BE2C (cell line): Measurements from ENCODE around the gene C18orf32.
A peak's percentile ranks its signal among the peaks of the same experiment; 100 is the strongest.
"Not testable (repeated sequence)": the region's sequence is repeated elsewhere in the genome, so short reads cannot be mapped to it uniquely, and the experiment has no call there.

Source experiments
- DNase-seq: peaks from one replicate; pipeline ENCODE4 v3.0.0-alpha.2; 2020
- H3K27me3 ChIP-seq: fragments of 250-450 bp; sonication (Bioruptor Pico); 2 replicates; pipeline ENCODE4 v1.5.1; 2020; ENCODE audit warnings: mild to moderate bottlenecking
- H3K36me3 ChIP-seq: fragments of 250-450 bp; sonication (Bioruptor Pico); 2 replicates; pipeline ENCODE4 v1.5.1; 2020; ENCODE audit warnings: mild to moderate bottlenecking
- H3K4me1 ChIP-seq: fragments of 250-450 bp; sonication (Bioruptor Pico); 2 replicates; pipeline ENCODE4 v1.5.1; 2020
- H3K4me3 ChIP-seq: 2 replicates; pipeline ENCODE4 v1.5.1; 2011; ENCODE audit warnings: low read depth, low read length
- H3K9me3 ChIP-seq: fragments of 250-450 bp; sonication (Bioruptor Pico); 2 replicates; pipeline ENCODE4 v1.5.1; 2020
- TF ChIP-seq, protein P1 (sequence below): IDR thresholded peaks from 2 replicates; pipeline ENCODE4 v1.5.1; 2012; ENCODE audit warnings: mild to moderate bottlenecking, low read depth, low read length

Gene C18orf32

DNA sequence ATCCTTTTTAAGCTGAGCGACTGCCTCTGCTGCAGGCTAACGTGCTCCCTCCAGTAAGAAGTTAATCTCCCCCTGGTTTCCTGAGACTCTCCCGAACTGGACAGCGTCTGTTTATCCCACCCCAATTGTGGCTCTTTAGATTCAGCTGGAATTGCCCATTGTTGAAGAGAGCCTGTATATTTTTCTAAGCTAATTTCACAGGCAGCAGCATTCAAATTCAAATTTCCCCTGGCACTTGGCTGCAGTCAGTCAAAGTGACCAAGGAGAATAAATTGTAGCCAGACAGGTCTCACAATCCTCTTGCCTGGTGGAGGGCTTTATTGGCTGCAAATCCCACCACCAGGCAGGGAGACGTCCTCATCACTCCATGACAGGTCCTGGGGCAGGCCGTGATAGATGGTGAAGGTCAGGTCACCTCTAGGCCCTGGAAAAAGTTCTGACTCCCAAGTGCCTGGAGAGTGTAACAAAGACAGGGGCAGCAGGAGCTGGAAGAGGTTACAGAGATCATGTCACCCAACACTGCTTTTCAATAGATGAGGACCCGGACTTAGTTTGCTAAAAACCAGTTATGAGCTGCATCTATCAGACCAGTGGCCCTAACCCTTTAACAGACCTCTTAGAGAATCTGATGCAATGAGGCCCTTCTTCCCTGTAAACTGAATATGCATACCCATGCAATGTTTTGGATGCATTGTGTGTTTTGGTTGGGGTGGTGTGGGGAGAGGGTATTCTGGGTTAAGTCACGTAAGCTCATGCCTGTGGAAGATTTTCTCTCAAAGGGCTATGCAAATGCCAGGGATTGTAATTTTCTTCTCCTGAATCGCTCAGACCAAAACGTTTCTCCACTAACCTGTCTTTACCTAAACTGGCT, 32.3 kb upstream of the C18orf32 start:
- H3K9me3 ChIP-seq, result no peaks in the 10 kb centered on the region
- no peak overlapping the region for H3K4me3 ChIP-seq
- no peak for DNase-seq
- TF ChIP-seq, protein P1, sequence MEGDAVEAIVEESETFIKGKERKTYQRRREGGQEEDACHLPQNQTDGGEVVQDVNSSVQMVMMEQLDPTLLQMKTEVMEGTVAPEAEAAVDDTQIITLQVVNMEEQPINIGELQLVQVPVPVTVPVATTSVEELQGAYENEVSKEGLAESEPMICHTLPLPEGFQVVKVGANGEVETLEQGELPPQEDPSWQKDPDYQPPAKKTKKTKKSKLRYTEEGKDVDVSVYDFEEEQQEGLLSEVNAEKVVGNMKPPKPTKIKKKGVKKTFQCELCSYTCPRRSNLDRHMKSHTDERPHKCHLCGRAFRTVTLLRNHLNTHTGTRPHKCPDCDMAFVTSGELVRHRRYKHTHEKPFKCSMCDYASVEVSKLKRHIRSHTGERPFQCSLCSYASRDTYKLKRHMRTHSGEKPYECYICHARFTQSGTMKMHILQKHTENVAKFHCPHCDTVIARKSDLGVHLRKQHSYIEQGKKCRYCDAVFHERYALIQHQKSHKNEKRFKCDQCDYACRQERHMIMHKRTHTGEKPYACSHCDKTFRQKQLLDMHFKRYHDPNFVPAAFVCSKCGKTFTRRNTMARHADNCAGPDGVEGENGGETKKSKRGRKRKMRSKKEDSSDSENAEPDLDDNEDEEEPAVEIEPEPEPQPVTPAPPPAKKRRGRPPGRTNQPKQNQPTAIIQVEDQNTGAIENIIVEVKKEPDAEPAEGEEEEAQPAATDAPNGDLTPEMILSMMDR, result no peak
- no peaks in the 10 kb centered on the region for H3K36me3 ChIP-seq
- no peaks in the 10 kb centered on the region for H3K27me3 ChIP-seq
- H3K4me1 ChIP-seq, result no peaks in the 10 kb centered on the region

DNA sequence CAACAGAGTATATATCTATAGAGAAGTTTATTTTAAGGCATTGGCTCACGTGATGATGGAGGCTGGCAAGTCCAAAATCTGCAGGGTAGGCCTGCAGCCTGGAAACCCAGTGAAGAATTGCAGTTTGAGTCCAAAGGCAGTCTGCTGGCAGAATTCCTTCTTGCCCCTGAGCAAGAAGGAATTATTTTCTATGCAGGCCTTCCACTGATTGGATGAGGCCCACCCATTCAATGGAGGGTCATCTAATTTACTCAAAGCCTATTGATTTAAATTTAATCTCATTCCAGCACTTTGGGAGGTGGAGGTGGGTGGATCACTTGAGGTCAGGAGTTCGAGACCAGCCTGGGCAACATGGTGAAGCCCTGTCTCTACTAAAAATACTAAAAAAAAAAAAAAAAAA, 30.4 kb upstream of the C18orf32 start:
- Histone ChIP-seq H3K9me3 (no peaks in the 10 kb centered on the region), H3K27me3 (no peaks in the 10 kb centered on the region), H3K4me1 (no peaks in the 10 kb centered on the region), H3K4me3 (no peak overlapping the region), H3K36me3 (no peaks in the 10 kb centered on the region)
- TF ChIP-seq, protein P1, result no peak
- DNase-seq, result no peak

- no peak overlapping the region for H3K4me3 ChIP-seq
- no peak for DNase-seq
- no peaks in the 10 kb centered on the region for H3K27me3 ChIP-seq
- no peaks in the 10 kb centered on the region for H3K9me3 ChIP-seq
- TF ChIP-seq, protein P1, result no peak
- no peaks in the 10 kb centered on the region for H3K36me3 ChIP-seq
- no peaks in the 10 kb centered on the region for H3K4me1 ChIP-seq
These were observed 28.5 kb upstream of the C18orf32 start for GRCh38 chr18:49515516-49515915.

GRCh38 chr18:49515003-49515402, 28.0 kb upstream of the C18orf32 start:
- not testable (repeated sequence) for H3K27me3 ChIP-seq, H3K4me1 ChIP-seq, H3K9me3 ChIP-seq, H3K4me3 ChIP-seq, H3K36me3 ChIP-seq, DNase-seq

DNA sequence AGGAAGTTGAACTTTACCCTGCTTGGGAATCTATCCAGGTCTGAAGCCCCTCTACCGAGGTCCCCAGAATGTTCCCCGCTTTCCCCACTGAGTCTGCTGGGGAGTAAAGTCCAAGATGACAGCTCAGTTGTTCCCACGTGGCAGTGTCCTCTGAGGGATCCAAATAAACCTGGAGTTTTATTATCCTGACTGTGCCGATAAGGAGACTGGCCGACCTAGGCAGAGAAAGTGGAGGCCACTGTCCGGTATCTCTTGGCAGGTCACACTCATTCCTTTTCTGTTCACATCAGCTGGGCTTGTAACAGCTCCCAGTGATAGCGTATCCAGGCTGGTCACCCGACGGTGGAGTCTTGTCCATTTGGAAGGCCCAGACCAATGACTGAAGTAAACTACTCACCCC, 27.5 kb upstream of the C18orf32 start:
- no peaks in the 10 kb centered on the region for H3K9me3 ChIP-seq
- no peak for DNase-seq
- H3K4me3 ChIP-seq, result no peak overlapping the region
- no peaks in the 10 kb centered on the region for H3K36me3 ChIP-seq
- H3K4me1 ChIP-seq, result no peaks in the 10 kb centered on the region
- TF ChIP-seq, protein P1, result no peak
- no peaks in the 10 kb centered on the region for H3K27me3 ChIP-seq

DNA sequence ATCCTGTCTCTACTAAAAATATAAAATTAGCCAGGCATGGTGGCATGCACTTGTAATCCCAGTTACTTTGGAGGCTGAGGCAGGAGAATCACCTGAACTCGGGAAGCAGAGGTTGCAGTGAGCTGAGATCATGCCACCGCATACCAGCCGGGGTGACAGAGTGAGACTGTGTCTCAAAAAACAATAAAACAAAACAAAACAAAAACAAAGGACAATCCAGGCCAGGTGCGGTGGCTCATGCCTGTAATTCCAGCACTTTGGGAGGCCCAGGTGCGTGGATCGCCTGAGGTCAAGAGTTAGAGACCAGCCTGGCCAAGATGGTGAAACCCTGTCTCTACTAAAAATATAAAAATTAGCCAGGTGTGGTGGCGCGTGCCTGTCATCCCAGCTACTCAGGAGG, 25.8 kb upstream of the C18orf32 start:
- not testable (repeated sequence) for H3K36me3 ChIP-seq, H3K27me3 ChIP-seq, H3K4me3 ChIP-seq, DNase-seq, H3K9me3 ChIP-seq, H3K4me1 ChIP-seq

DNA sequence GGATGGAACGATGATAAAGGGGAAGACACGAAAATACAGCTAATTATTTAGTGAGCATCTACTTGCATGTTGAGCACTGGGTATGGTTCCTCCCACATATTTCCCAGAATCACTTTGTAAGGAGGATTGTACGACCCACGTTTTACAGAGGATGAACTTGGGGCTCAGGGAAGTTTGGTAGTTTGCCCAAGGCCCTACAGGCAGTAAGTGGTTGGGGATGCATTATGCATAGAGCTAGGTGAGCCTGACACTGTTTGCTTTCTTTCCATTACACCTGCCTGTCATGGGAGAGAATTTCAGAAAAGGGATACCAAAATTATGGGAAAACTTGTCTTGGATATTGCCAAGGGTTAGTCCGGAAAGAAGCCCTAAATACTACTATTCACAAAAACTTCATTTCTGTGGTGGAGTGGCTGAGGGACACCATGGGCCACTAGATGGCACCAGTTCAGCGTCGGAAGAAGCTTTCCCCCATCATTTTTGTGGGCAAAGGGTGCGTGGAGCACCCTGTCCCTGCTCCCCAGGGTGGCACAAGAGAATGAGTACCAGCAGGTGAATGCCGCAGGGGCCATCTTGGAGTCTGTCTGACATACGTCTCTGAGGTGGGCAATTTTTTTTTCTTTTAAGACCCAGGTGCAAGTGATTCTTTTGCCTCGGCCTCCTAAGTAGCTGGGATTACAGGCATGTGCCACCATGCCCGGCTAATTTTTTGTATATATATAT, 23.5 kb upstream of the C18orf32 start:
- no peaks in the 10 kb centered on the region for H3K27me3 ChIP-seq
- H3K4me1 ChIP-seq, result no peaks in the 10 kb centered on the region
- TF ChIP-seq, protein P1, result peak; percentile 81
- no peak overlapping the region for H3K4me3 ChIP-seq
- peak; percentile 45 for DNase-seq
- no peaks in the 10 kb centered on the region for H3K36me3 ChIP-seq
- H3K9me3 ChIP-seq, result no peaks in the 10 kb centered on the region

DNA sequence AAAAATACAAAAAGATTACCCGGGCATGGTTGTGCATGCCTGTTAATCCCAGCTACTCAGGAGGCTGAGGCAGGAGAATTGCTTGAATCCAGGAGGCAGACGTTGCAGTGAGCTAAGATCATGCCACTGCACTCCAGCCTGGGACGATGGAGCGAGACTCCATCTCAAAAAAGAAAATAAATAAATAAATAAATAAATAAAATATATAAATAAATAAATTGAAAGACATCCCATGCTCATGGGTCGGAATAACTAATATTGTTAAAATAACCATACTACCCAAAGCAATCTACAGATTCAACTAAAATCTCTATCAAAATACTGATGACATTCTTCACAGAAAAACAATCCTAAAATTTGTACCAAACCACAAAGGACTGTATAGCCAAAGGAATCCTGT, 19.4 kb upstream of the C18orf32 start:
- H3K4me3 ChIP-seq, DNase-seq: not testable (repeated sequence)

More for the DNA sequence above, 19.4 kb upstream of the C18orf32 start:
- H3K27me3 ChIP-seq, H3K36me3 ChIP-seq, H3K9me3 ChIP-seq, H3K4me1 ChIP-seq: not testable (repeated sequence)
